GM18498 (cell line): ENCODE measurements around the gene PTGER4.

Source experiments
- ATAC-seq: cut with Tn5 transposase; IDR thresholded peaks from one replicate; pipeline ENCODE4 v1.9.1; 2021; ENCODE audit warnings: mild to moderate bottlenecking, moderate library complexity; ENCODE audit not compliant: unreplicated experiment

PTGER4 gene

DNA sequence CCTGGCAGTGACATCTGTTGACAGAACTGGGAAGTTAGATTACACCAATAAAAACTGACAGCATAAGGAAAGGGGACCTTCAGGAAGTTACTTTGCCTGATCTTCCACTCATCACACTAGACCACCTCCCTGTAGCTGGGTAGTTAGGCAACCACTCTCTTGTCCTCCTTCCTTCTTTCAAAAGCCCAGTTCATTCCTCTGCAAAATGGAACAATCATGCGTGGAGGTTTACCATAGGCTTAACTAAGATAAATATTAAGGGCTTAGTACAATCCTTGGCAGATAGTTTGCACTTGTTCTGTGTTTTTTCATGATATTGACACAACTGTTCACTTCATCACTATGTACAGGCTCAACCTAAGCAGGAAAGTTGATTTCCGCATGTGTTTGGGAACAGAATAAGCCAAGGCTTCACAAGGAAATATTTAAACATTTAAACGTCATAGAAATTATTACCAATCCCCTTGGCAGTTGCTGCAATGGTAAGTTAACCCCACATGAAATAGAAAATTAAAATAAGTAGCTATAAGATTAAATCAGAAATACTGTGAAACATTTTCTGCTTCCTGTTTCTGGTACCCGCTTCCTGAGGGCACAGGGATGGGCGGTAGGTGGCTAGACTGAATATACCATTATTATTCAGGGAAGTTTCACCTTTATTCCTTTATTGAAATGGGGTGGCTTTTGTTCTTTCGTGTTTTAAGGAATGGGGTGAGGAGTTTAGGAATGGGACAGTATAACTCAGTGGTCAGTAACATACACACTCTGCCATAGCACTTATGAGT lies 9.9 kb upstream of the PTGER4 start:
- ATAC-seq, result no peak

DNA sequence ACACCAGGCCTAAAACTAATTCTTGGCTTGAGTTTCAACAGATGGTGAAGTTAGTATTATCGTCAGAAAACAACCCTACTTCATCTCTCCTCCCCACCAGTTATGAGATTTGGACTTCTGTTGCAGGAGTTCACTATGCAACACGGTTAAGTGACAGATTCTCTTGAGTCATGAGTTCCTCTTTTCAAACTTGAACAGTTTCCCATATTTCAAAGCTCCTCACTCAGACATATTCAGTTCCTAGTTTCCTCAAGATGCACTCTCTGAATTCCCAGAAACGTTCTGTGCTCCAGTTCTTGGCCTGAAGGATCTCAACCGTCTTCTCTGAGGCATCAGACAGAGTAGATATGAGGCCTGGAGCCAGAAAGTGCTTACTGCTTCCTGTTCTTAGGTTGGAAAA lies 7.3 kb upstream of the PTGER4 start:
- no peak for ATAC-seq

DNA sequence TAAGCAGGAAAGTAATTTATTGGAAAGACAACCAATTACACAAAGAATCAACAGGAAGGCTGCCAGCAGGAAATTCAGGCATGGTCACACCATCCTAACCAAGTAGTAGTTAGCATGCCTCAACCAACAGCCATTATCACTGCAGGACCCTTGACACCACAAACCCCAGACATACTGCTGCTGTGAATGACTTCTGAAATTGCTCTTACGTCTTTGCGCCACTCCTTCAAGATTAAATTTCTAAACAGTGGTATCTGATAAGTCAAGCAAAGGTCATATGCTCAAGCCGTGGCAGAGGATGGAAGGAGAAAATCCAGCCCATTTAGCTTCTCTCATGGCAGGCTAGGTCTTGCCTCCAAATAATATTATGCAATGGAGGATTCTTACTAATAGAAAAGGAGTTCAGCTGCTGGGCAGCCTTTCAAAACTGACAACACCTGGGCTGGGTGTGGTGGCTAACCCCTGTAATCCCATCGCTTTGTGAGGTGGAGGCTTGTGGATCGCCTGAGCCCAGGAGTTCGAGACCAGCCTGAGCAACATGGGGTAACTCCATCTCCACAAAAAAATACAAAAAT lies 5.0 kb upstream of the PTGER4 start:
- ATAC-seq, result no peak

DNA sequence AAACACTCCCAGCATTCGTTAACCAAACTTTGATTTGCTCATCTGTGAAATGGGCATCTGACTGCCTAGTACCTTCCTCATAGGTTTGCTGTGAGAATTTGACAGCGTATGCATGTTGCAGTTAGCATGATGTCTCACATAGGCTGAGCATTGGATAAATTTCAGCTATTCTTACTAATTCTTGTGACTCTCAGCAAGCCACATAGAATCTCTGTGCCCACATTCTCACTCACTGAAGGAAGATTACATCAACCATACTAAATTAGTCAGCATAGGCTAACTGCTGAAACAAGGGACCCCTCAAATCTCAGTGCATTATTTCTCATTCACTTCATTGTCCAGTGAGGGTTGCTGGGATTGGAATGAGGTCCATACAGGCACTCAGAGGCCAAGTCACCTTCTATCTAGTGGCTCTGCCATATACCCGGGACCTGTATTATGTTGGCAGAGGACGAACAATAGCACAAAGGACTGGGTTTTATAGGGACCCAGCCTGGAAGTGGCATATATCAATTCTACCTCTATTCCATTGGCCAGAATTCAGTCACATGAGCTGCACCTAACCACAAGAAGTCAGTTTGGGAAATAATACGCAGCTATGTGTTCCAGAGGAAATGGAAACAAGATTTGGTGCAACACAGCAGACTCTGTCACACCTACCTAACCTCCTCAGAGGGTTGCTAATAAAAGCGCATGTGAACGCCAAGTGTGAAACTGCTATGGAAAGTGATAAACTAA lies 4.2 kb upstream of the PTGER4 start:
- ATAC-seq, result peak; percentile 31

DNA sequence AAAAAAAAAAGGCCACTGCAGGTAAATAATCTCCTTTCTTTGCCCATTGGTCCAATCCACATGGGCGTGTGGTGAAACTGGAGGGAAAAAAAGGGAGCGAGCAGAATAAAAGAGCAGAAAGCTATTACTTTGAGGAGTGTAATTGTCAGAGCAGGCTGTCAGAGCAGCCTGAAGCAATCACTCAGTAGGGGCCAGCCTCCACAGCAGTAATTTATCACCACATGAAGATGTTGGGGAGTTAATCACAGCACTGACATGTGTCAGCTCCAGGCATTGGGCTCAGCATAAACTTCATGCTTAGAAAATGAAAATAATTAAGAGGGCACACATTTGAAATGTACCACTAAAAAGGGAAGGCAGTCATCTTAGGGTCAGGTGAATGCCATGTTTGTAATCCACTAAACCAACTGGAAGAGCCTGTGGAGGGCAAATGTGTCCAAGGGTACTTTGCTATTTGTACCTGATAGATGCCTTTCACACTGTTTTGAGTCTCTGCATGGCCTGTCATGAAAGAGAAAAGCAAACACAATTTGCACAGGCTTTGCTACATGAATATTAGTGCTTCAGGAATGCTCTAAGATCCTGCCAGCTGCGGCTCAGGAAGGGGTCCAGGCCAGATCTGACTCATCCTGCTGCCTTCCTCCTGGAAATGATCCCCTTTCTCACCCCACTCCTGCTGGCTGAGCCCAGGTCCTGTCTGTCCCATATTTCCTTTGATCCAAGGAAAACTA lies 2.9 kb upstream of the PTGER4 start:
- no peak for ATAC-seq

DNA sequence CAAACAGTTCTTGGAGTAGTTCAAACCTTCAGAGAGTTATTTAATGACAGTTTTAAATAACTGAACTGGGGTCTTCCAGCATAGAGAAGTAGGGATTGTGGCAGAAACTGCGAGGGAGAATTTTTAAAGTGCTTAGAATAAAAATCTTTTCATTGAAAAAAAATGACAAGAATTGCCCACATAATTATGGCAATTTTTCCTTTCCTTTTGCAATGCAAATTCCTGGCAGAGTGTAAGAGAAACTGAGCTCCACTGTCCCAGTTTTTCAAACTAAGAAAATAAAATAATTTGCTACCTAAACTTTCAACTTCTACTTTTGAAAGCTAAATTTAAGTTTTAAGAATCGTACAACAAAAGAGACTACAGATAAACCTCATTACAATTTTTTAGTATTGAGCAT lies 2.3 kb upstream of the PTGER4 start:
- no peak for ATAC-seq

DNA sequence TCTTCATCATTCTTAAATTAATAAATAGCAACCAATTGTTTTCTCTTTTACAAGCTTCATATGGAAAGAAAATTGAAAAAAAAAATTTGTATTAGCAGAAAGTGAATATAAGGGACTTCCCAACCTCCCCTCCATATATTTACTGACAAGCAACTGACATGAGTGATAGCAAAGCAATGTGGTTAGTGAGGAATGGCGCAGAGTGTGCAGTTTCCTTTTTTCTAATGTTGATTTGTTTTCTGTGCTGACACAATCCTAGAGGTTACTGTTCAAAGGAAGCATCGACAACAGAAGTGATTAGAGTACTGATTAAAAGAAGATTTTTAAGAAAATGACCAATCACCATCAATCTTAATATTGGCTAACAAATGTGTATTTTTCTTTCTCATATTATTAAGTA lies 1.7 kb upstream of the PTGER4 start:
- ATAC-seq, result no peak

DNA sequence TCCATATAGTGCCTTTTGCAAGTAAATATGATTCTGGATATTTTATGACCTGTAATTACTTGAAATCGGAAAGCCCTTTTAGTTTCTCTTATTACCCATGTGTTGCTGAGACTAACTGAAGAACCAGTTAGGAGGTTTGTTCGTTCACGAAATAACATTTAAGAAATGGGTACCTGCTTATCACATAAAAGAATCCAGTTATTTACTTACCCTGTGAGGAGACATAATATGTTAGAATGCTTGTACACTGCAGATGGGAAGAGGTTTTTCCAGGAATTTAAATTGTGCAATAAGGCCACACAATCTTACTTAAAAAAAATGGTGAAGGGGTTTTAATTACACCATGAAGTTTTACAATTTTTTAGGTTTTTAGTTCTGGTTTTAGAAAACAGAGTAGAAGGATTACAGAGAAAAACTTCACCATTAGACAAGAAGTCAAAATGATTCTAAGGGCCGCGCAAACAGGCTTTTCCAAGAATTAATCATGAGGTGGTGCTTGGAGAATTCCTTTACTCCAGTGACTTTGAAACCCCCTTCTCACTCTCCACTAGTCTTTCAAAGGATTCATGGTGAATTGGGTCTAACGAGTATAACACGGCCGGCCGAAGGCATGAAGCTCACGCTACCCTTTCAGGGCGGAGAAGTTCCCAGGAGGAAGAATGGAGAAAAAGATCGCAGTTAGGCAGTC lies 1.1 kb upstream of the PTGER4 start:
- ATAC-seq, result no peak

DNA sequence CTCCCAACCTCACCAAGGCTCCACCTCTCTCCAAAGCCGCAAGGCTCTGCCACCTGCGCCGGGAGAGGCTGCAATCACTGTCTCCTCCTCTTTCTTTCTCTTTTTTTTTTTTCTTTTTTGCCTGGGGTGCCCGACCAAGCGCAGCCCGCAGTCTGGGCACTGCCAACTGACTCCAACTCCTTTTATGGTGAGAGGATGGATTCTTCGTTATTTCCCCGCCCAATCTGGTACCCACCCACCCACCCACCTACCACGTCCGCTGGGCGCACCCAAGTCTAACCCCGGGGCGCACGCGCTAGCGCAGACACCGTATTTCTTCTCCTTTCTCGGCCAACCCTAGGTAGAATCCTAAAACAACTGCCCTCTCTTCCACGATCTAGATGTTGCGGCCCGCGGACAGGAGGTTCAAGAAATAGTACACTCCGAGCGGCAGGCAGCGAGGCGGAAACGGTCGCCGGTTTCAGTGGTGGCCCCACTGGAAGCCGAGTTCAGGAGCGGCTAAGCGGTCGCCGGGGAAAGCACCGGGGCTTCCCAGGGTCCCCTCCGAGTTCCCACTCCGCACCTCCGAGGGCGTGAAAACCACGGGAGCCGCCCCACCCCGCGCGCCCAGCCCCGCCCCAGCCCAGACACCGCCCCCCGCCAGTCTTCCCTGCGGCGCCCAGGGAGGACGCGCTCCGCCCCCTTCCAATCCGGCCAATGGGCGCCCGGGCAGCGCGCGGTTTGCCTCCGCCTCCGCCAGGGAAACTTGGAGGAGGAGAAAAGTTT lies 385 bp upstream of the PTGER4 start:
- peak; percentile 74 for ATAC-seq

DNA sequence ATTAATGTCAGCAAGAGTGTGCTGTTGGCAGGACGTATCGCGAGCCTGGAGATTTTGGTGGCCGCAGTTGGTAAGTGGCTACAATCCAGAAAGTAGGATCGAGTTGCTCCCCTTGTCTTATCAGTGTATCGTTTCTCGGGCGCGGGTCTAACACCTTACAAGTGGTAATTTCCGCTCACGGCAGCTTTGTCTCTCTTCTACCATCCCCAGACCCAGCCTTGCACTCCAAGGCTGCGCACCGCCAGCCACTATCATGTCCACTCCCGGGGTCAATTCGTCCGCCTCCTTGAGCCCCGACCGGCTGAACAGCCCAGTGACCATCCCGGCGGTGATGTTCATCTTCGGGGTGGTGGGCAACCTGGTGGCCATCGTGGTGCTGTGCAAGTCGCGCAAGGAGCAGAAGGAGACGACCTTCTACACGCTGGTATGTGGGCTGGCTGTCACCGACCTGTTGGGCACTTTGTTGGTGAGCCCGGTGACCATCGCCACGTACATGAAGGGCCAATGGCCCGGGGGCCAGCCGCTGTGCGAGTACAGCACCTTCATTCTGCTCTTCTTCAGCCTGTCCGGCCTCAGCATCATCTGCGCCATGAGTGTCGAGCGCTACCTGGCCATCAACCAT lies 1.1 kb downstream of the PTGER4 start:
- peak; percentile 4 for ATAC-seq

DNA sequence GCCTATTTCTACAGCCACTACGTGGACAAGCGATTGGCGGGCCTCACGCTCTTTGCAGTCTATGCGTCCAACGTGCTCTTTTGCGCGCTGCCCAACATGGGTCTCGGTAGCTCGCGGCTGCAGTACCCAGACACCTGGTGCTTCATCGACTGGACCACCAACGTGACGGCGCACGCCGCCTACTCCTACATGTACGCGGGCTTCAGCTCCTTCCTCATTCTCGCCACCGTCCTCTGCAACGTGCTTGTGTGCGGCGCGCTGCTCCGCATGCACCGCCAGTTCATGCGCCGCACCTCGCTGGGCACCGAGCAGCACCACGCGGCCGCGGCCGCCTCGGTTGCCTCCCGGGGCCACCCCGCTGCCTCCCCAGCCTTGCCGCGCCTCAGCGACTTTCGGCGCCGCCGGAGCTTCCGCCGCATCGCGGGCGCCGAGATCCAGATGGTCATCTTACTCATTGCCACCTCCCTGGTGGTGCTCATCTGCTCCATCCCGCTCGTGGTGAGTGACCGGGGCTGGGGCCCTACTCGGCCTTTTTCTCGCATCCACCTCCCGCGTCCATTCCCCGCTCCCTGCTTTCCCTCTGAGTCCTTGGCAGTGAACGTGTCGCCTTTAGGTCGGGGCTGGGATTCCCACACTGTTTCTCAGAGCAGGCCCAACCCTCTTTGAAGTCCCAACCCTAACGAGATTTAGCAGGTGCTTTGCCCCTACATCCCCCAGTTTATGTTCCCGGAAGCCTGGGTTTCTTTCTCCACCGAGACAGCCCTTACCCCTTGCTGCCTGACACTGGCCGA lies 1.8 kb downstream of the PTGER4 start:
- ATAC-seq, result peak; percentile 27

DNA sequence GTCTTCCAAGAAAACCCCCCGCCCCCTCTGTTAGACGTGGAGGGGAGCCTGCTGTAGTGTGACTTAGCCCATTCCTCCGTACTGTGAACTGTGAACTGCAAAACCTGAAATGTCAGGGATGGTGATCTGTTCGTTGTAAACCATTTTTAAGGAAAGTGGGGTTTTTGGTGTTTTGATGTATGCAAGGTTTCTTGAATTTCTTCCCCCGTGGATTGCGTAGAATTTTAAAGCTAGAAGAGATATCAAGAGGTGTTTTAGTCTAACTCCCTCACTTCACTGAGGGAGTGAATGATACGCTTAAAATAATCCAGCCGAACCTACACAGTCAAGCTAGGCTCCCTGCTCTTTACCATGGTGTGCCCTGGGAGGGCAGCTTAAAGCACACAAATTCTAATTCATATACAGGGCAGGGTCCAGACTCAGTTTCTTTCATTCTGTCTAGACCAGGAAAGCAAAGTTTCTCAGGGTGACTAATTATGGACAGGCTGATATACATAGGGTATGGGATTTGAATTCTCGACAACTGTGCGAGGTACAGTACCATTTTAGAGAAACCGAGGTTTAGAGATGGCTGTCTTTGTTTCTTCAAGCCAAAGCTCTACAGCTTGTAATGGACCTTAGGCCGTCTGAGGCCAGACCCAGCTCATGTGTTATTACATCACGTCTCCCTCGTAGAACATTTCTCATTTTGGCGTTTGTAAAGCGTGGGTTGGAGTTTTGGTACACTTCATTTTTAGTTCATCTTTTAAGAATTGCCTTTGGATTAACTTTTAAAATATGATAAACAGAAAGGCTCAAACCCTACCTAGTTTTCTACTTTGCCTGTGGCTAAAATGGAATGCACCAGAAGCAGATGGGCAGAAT lies 2.7 kb downstream of the PTGER4 start:
- ATAC-seq, result no peak

DNA sequence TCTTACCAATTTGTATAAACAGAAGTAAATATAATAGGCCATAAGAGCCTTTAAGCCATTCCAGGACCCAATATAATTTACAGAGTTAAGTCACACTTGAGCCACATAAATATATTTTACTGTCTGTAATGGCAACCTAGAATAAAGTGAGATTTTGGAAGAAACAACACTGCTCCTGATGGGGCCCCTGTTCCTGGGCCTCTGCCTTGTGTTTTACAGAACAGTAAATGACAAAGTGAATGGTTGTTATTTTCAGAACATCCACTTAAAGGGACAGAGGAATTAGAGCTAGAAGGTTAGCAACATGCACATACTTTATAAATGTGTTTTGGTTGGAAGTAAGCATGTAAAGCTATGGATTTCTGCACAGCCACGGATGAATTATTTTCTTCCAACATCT lies 3.6 kb downstream of the PTGER4 start:
- ATAC-seq, result no peak

DNA sequence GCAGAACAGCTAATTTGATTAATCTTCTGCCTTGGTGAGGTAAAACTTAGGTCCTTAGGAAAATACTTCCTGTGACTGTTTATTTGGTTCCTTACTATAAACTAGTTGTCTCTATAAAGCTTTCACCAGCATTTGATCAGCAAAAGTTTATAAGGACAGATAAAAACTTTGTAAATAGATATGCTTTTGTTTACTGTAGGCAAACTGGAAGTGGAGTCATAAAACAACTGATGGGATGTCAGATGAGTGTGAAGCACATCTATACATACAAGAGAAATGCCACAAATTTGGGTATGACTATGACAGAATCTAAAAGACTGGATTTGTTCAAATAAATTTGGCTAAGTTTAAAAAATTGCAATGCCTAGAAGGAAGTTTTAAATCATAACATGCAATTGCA lies 5.5 kb downstream of the PTGER4 start:
- ATAC-seq, result no peak

DNA sequence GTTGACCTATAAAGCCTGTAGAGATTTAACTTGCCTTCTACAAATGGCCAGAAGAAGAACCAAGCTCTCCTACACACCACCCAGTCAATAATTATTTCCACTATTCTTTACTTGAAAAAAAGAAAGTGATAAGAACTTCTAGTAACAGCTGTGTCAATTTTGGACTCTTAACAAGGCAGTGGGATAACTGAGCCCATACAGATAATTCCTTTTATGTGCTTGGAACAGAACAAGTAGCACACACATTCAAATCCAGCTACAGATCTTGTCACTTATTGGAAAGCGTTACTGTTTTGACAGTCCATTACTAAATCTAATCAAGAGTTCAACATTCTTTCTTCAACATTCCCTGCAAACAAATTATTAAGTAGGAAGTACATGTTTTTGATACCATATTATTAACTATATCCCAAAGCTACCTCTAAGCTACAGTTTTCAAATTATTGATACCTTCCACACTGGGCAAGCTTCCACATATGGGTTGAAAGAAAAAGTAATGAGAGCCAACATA lies 6.3 kb downstream of the PTGER4 start:
- no peak for ATAC-seq

DNA sequence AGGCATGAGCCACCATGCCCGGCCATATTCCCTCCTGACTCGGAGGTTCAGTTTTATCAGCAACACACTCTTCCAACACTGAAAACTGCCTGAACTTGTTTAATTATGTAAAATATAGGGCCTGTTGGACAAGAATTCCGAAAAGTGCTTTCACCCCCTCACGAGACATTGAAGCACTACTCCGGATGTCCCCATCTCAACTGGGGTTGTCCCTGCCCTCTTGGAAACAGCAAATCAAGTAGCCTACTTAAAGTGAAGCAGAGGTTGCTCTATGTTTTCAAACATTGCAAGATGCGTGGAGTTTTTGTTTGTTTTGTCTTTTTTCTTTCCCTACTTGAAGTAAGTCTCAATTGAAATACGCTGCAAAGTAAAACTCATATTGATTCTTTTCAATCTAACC lies 7.6 kb downstream of the PTGER4 start:
- no peak for ATAC-seq

DNA sequence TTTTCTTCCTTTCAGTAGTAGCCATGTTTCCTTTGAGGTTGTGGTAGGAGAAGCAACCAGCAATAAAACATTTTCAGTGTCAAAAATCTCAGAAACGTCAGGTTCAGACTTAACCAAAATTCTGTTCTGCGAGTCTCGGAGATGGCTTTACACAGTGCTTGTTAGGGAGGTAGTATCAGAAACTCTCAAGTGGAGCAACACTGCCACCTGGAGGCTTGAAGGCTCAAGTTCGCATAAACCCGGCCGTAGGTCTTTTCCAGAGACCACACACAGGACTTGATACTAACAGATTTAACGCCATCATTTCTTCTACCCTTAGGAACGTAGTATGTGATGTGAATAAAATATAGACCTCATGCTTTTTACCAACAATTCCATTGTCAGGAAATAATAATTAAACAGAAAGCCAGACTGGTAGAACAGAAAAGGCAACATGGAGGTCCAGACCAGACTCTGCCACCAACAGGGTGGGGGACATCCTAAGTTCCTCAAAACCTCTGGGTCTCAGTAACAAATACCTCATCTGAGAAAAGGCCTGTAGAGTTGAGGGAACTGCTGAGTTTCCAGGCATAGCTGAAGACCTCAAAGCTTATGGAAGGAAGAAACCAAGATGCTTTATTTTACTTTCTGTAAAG lies 8.5 kb downstream of the PTGER4 start:
- peak; percentile 89 for ATAC-seq
